BLaER1 (cell line): Measurements from ENCODE around the gene MSI2.

ENCODE experiments used
- H3K27ac ChIP-seq: shearing (Covaris generic); formaldehyde crosslinking; 2 replicates; pipeline ENCODE4 v1.8.1; 2022
- H3K27me3 ChIP-seq: shearing (Covaris generic); formaldehyde crosslinking; 2 replicates; pipeline ENCODE4 v1.8.1; 2022
- H3K36me3 ChIP-seq: shearing (Covaris generic); formaldehyde crosslinking; 2 replicates; pipeline ENCODE4 v1.8.1; 2022
- H3K4me1 ChIP-seq: shearing (Covaris generic); formaldehyde crosslinking; 2 replicates; pipeline ENCODE4 v1.8.1; 2022
- H3K4me2 ChIP-seq: shearing (Covaris generic); formaldehyde crosslinking; 2 replicates; pipeline ENCODE4 v1.8.1; 2022
- H3K4me3 ChIP-seq: shearing (Covaris generic); formaldehyde crosslinking; 2 replicates; pipeline ENCODE4 v1.8.1; 2022
- H3K9ac ChIP-seq: shearing (Covaris generic); formaldehyde crosslinking; 2 replicates; pipeline ENCODE4 v1.8.1; 2022
- H3K9me3 ChIP-seq: shearing (Covaris generic); formaldehyde crosslinking; 2 replicates; pipeline ENCODE4 v1.8.1; 2022
- H4K20me1 ChIP-seq: shearing (Covaris generic); formaldehyde crosslinking; 2 replicates; pipeline ENCODE4 v1.8.1; 2022
- Cebpa-rat ChIP-seq: shearing (Covaris generic); IDR thresholded peaks from 2 replicates; pipeline ENCODE4 v1.8.1; 2022

The MSI2 gene

GRCh38 chr17:57245786-57246185, 10.5 kb upstream of the MSI2 start:
- no peak overlapping the region for H3K27ac ChIP-seq
- no peak for TF ChIP-seq Cebpa-rat

GRCh38 chr17:57246257-57246656, 10.1 kb upstream of the MSI2 start:
- Histone ChIP-seq H3K4me1 (peaks cover 27% of the 10 kb centered on the region), H3K4me2 (no peak overlapping the region), H3K9me3 (peaks cover 24% of the 10 kb centered on the region), H3K27me3 (no peaks in the 10 kb centered on the region), H4K20me1 (no peaks in the 10 kb centered on the region), H3K36me3 (no peaks in the 10 kb centered on the region), H3K9ac (no peak overlapping the region), H3K4me3 (no peak overlapping the region), H3K27ac (no peak overlapping the region)
- TF ChIP-seq Cebpa-rat: no peak

More at GRCh38 chr17:57245786-57246185, 10.5 kb upstream of the MSI2 start:
- Histone ChIP-seq H3K4me2 (no peak overlapping the region), H3K36me3 (no peaks in the 10 kb centered on the region), H4K20me1 (no peaks in the 10 kb centered on the region), H3K4me3 (no peak overlapping the region), H3K9ac (no peak overlapping the region), H3K9me3 (peaks cover 20% of the 10 kb centered on the region), H3K4me1 (peaks cover 27% of the 10 kb centered on the region), H3K27me3 (no peaks in the 10 kb centered on the region)

- TF ChIP-seq Cebpa-rat: no peak
- Histone ChIP-seq H3K36me3 (no peaks in the 10 kb centered on the region), H3K4me3 (no peak overlapping the region), H3K27me3 (no peaks in the 10 kb centered on the region), H3K9me3 (peaks cover 26% of the 10 kb centered on the region), H3K4me2 (no peak overlapping the region), H3K4me1 (peaks cover 21% of the 10 kb centered on the region), H3K27ac (no peak overlapping the region), H3K9ac (no peak overlapping the region), H4K20me1 (no peaks in the 10 kb centered on the region)
These were observed 9.1 kb upstream of the MSI2 start for GRCh38 chr17:57247261-57247660.

GRCh38 chr17:57247913-57248312, 8.4 kb upstream of the MSI2 start:
- Histone ChIP-seq H3K4me3 (no peak overlapping the region), H3K36me3 (no peaks in the 10 kb centered on the region), H3K9me3 (peaks cover 26% of the 10 kb centered on the region), H3K27ac (no peak overlapping the region), H3K4me2 (no peak overlapping the region), H3K9ac (no peak overlapping the region), H3K27me3 (no peaks in the 10 kb centered on the region), H3K4me1 (peaks cover 15% of the 10 kb centered on the region), H4K20me1 (no peaks in the 10 kb centered on the region)
- no peak for TF ChIP-seq Cebpa-rat

- peaks cover under 1% of the 10 kb centered on the region; the same call in 1 of the 2 replicates for H3K4me1 ChIP-seq
- no peak for TF ChIP-seq Cebpa-rat
- H3K27ac ChIP-seq: no peak overlapping the region
- no peaks in the 10 kb centered on the region for H3K36me3 ChIP-seq
- H3K9me3 ChIP-seq: peaks cover 26% of the 10 kb centered on the region
- no peak overlapping the region for H3K4me3 ChIP-seq
- no peak overlapping the region for H3K4me2 ChIP-seq
- no peaks in the 10 kb centered on the region for H3K27me3 ChIP-seq
- H4K20me1 ChIP-seq: no peaks in the 10 kb centered on the region
- H3K9ac ChIP-seq: no peak overlapping the region
These were observed 6.8 kb upstream of the MSI2 start for GRCh38 chr17:57249520-57249919.

GRCh38 chr17:57251211-57251787, 5.0 kb upstream of the MSI2 start:
- Histone ChIP-seq H3K36me3 (no peaks in the 10 kb centered on the region), H3K27ac (no peak overlapping the region), H3K4me3 (no peak overlapping the region), H3K9ac (no peak overlapping the region), H3K9me3 (peaks cover 26% of the 10 kb centered on the region), H3K4me2 (no peak overlapping the region), H4K20me1 (no peaks in the 10 kb centered on the region), H3K4me1 (peaks cover 12% of the 10 kb centered on the region), H3K27me3 (no peaks in the 10 kb centered on the region)
- TF ChIP-seq Cebpa-rat: no peak

DNA sequence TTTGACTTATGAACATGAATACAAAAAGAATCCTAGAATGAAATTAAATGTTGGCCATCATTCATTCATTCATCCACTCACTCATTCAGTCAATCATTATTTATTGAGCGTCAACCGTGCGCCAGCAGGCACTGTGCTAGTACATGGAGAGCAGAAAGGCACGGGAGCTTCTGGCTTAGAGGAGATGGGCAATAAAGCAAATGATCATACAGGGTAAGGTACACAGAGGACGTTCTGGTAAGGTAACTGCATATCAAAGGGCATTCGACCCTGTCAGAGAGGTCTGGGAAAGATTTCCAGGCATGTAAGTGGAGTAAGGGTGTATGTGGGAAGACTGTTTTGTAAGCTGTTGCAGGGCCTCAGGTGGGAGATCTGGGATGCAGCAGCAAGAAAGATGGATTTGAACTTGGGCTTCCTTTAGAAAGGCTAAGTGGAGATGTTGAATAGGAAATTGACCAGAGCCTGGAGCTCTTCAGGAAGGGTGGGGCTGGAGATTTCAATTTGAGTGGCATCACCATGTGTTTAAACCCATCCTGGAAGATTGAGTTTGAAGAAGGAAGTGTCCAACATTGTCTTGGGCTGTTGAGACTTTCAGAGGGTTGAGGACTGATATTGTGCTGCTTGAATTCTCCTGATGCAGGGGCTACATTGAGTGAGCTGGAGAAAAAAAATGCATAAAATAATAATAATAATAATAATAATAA, 2.8 kb upstream of the MSI2 start:
- Histone ChIP-seq H3K4me2 (no peak overlapping the region), H3K27ac (no peak overlapping the region), H3K36me3 (peaks cover 3% of the 10 kb centered on the region; the same call in 1 of the 2 replicates), H3K9ac (no peak overlapping the region), H4K20me1 (no peaks in the 10 kb centered on the region; the same call in 1 of the 2 replicates), H3K9me3 (peaks cover 18% of the 10 kb centered on the region), H3K4me1 (peaks cover 12% of the 10 kb centered on the region), H3K4me3 (no peak overlapping the region), H3K27me3 (no peaks in the 10 kb centered on the region)
- no peak for TF ChIP-seq Cebpa-rat

- TF ChIP-seq Cebpa-rat: no peak
These were observed 1.0 kb upstream of the MSI2 start for GRCh38 chr17:57255182-57255775.

DNA sequence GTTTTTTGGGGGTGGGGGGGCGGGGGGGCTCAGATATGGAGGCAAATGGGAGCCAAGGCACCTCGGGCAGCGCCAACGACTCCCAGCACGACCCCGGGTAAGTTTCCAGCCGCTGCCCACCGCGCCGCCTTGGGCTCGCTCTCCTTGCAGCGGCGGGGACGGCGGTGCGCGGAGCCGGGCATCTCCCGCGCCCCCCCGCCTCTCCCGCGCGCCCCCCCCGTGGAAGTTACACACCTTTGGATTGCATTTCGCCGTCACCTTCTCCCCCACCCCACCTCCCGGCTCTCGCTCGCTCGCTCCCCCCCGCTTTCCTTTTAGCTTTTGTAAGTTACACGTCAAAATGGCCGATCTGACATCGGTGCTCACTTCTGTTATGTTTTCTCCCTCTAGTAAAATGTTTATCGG, 387 bp downstream of the MSI2 start:
- peaks cover 28% of the 10 kb centered on the region for H3K4me1 ChIP-seq
- H3K27ac ChIP-seq: peak overlapping the region; percentile 95
- peaks cover 29% of the 10 kb centered on the region for H3K36me3 ChIP-seq
- no peak overlapping the region for H3K4me2 ChIP-seq
- no peaks in the 10 kb centered on the region for H3K9me3 ChIP-seq
- peak overlapping the region; percentile 95 for H3K9ac ChIP-seq
- H3K4me3 ChIP-seq: peak overlapping the region; percentile 89
- no peak for TF ChIP-seq Cebpa-rat
- peaks cover 28% of the 10 kb centered on the region for H4K20me1 ChIP-seq
- no peaks in the 10 kb centered on the region for H3K27me3 ChIP-seq

More at GRCh38 chr17:57255182-57255775, 1.0 kb upstream of the MSI2 start:
- Histone ChIP-seq H3K27ac (peak overlapping the region; percentile 70), H3K4me2 (peak overlapping the region; percentile 94), H3K27me3 (no peaks in the 10 kb centered on the region), H3K9ac (peak overlapping the region; percentile 78), H3K4me3 (peak overlapping the region; percentile 67), H3K4me1 (peaks cover 15% of the 10 kb centered on the region), H3K9me3 (peaks cover 11% of the 10 kb centered on the region), H3K36me3 (peaks cover 18% of the 10 kb centered on the region), H4K20me1 (peaks cover 13% of the 10 kb centered on the region)

- no peaks in the 10 kb centered on the region for H3K9me3 ChIP-seq
- H3K27me3 ChIP-seq: no peaks in the 10 kb centered on the region
- peaks cover 34% of the 10 kb centered on the region for H4K20me1 ChIP-seq
- peak overlapping the region; percentile 95 for H3K27ac ChIP-seq
- H3K4me2 ChIP-seq: peak overlapping the region; percentile 99
- peak overlapping the region; percentile 89 for H3K4me3 ChIP-seq
- H3K9ac ChIP-seq: peak overlapping the region; percentile 95
- peaks cover 34% of the 10 kb centered on the region for H3K4me1 ChIP-seq
- no peak for TF ChIP-seq Cebpa-rat
- H3K36me3 ChIP-seq: peaks cover 36% of the 10 kb centered on the region
These were observed 1.0 kb downstream of the MSI2 start for GRCh38 chr17:57257195-57257894.
